Testis (tissue), 3 donors: Measurements from ENCODE around the gene MTARC2. TPM values are rescaled to one million over a fixed set of nuclear protein-coding genes. Genes with fewer than 3 reads are reported as not detected.

Experiments
- DNase-seq: peaks from one replicate; pipeline ENCODE4 v3.0.0-alpha.2; 2019
- H3K27ac ChIP-seq, 2 donors: fragments of 200-600 bp; sonication (generic); one replicate each; pipeline ENCODE4 v1.5.1; 2019
- H3K27me3 ChIP-seq: fragments of 200-600 bp; sonication (generic); one replicate; pipeline ENCODE4 v1.5.1; 2019
- H3K36me3 ChIP-seq: fragments of 200-600 bp; sonication (generic); one replicate; pipeline ENCODE4 v1.5.1; 2017; ENCODE audit warnings: low read depth; ENCODE audit errors: missing control alignments
- H3K4me1 ChIP-seq: fragments of 200-600 bp; sonication (generic); one replicate; pipeline ENCODE4 v1.5.1; 2019
- H3K4me3 ChIP-seq, 2 donors: fragments of 200-600 bp; sonication (generic); one replicate each; pipeline ENCODE4 v1.5.1; 2017 to 2019
- H3K9me3 ChIP-seq: fragments of 200-600 bp; sonication (generic); one replicate; pipeline ENCODE4 v1.5.1; 2017
- POLR2A ChIP-seq: fragments of 450-650 bp; IDR thresholded peaks from one replicate; pipeline ENCODE4 v1.6.1; 2017; ENCODE audit warnings: antibody characterized with exemption, mild to moderate bottlenecking, moderate library complexity
- WGBS, 2 donors: methylation state at CpG; one replicate each; pipeline ENCODE4 v1.1.5; 2018; 5-methylcytosine and 5-hydroxymethylcytosine counted together
- intact Hi-C: fragments of 100-400 bp; cut with DNase I; formaldehyde crosslinking; loops from one replicate; pipeline ENCODE4 v1.15.1; 2023; ENCODE audit warnings: low total_unique reads
- polyA plus RNA-seq: library from polyadenylated mRNA; stranded (reverse); fragments of 350-450 nt; fragmentation: Illumina TruSeq; extraction: RNeasy Lipid Tissue Mini Kit (QIAGEN cat#74804); gene quantifications from one replicate; pipeline ENCODE4 v1.2.3, GENCODE V29; 2014; ENCODE audit warnings: low read depth, low replicate concordance; ENCODE audit not compliant: insufficient read depth
- total RNA-seq, 2 donors: library from RNA; depleted of rRNA; stranded (reverse); fragments of >200 nt; gene quantifications; one replicate each; pipeline ENCODE4 v1.2.3, GENCODE V29; 2016
- TF ChIP-seq, protein P1 (sequence below), 3 experiments: fragments of 450-650 bp in 2 of 3; fragments of 200-600 bp in 1 of 3; sonication (generic) in 1 of 3; IDR thresholded peaks; one replicate each; pipeline ENCODE4 v1.5.1; 2016 to 2019; ENCODE audit warnings: antibody characterized with exemption in 3 of 3, mild to moderate bottlenecking in 2 of 3, moderate library complexity in 1 of 3

MTARC2 gene
- total and polyA plus RNA-seq, 3 donors from 2014 or later, result 28.5 to 58.7 (median 56.7) TPM

DNA sequence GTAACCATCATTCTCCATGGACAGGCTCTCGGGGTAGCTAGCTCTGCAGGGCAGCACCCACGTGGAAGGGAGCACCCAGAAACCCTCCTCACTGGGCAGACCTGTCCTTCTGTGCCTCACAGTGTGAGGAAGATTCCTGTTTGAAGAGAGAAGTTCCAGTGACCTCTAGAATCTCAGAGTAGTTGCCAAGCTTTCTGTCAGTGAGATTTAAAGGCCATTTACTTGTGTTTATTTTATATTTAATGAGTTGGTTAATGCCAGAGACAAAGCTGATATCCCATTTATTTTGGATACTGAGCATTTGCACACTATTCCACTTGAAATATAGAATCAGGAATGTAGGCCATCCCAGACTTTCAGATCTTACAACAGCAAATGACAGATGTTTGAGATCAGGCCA lies 67.3 kb downstream of the MTARC2 start:
- H3K36me3 ChIP-seq, result no peaks in the 10 kb centered on the region
- H3K27ac ChIP-seq, result no peak overlapping the region
- intact Hi-C loops, result no loop called here

DNA sequence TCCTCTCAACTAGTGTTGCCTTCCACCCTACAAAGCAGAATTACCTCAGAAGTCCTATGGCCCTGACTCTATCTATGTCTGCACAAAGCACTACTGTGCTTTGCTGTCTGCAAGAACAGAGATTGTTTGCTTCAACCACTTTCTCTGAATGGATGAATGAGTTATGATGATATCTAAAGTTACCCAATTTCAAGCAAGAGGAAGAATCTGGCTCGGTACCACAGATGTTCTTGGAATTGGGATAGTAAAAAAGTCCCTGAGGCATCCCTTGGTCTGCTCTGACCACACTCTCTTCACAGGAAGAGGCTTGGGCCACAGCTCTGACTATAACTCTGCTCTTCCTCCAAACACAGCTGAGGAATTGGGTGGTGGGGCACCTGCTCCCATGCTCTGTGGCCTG lies 69.8 kb downstream of the MTARC2 start:
- Histone ChIP-seq H3K36me3 (no peaks in the 10 kb centered on the region), H3K27me3 (no peaks in the 10 kb centered on the region), H3K4me1 (no peaks in the 10 kb centered on the region), H3K4me3 (no peak overlapping the region), H3K9me3 (no peaks in the 10 kb centered on the region), H3K27ac (no peak overlapping the region)
- TF ChIP-seq POLR2A, result no peak
- TF ChIP-seq, protein P1, sequence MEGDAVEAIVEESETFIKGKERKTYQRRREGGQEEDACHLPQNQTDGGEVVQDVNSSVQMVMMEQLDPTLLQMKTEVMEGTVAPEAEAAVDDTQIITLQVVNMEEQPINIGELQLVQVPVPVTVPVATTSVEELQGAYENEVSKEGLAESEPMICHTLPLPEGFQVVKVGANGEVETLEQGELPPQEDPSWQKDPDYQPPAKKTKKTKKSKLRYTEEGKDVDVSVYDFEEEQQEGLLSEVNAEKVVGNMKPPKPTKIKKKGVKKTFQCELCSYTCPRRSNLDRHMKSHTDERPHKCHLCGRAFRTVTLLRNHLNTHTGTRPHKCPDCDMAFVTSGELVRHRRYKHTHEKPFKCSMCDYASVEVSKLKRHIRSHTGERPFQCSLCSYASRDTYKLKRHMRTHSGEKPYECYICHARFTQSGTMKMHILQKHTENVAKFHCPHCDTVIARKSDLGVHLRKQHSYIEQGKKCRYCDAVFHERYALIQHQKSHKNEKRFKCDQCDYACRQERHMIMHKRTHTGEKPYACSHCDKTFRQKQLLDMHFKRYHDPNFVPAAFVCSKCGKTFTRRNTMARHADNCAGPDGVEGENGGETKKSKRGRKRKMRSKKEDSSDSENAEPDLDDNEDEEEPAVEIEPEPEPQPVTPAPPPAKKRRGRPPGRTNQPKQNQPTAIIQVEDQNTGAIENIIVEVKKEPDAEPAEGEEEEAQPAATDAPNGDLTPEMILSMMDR (IDR thresholded peaks at IDR 0.05), result no peak
- WGBS, 2 donors, result 82 to 92% methylated on average over 1 of the region's 1 CpG
- intact Hi-C loops, result no loop called here
- DNase-seq, result no peak

More for the DNA sequence above, 67.3 kb downstream of the MTARC2 start:
- Histone ChIP-seq H3K27me3 (no peaks in the 10 kb centered on the region), H3K4me1 (no peaks in the 10 kb centered on the region), H3K4me3 (no peak overlapping the region), H3K9me3 (no peaks in the 10 kb centered on the region)
- WGBS, 2 donors, result 89 to 91% methylated on average over 2 of the region's 2 CpGs
- TF ChIP-seq POLR2A, result no peak
- TF ChIP-seq, protein P1 (IDR thresholded peaks at IDR 0.05), result no peak
- no peak for DNase-seq

GRCh38 chr1:220818421-220819173 lies 70.5 kb downstream of the MTARC2 start:
- Histone ChIP-seq H3K4me1 (no peaks in the 10 kb centered on the region), H3K27ac (no peak overlapping the region), H3K27me3 (no peaks in the 10 kb centered on the region), H3K4me3 (no peak overlapping the region), H3K36me3 (no peaks in the 10 kb centered on the region), H3K9me3 (no peaks in the 10 kb centered on the region)
- WGBS, 2 donors, result 46 to 58% methylated on average over 14 of the region's 14 CpGs
- no peak for DNase-seq
- TF ChIP-seq POLR2A, result no peak
- TF ChIP-seq, protein P1 (IDR thresholded peaks at IDR 0.05), result no peak
- intact Hi-C loops, result no loop called here

GRCh38 chr1:220819467-220820026 lies 71.4 kb downstream of the MTARC2 start:
- no peak for DNase-seq
- H3K27ac ChIP-seq, result no peak overlapping the region
- TF ChIP-seq POLR2A, result no peak
- TF ChIP-seq, protein P1 (IDR thresholded peaks at IDR 0.05), result no peak
- H3K36me3 ChIP-seq, result no peaks in the 10 kb centered on the region
- H3K4me3 ChIP-seq, result no peak overlapping the region
- H3K9me3 ChIP-seq, result no peaks in the 10 kb centered on the region
- H3K4me1 ChIP-seq, result no peaks in the 10 kb centered on the region
- H3K27me3 ChIP-seq, result no peaks in the 10 kb centered on the region
- WGBS, 2 donors, result 56 to 70% methylated on average over 1 of the region's 1 CpG
- intact Hi-C loops, result no loop called here
